H1 (cell line): Measurements from ENCODE around the gene COX6A1. TPM values are rescaled to one million over a fixed set of nuclear protein-coding genes. Genes with fewer than 3 reads are reported as not detected.

ENCODE experiments used
- CHD7 ChIP-seq: fragments of 300-600 bp; sonication (generic); IDR thresholded peaks from 2 replicates; pipeline ENCODE4 v1.7.1; 2012; ENCODE audit warnings: low read length, moderate library complexity, mild to moderate bottlenecking, inconsistent platforms; ENCODE audit not compliant: insufficient replicate concordance
- JUND ChIP-seq: IDR thresholded peaks from 2 replicates; pipeline ENCODE4 v1.6.1; 2011; ENCODE audit warnings: mild to moderate bottlenecking, improper control_type of control experiment, low read length
- RXRA ChIP-seq: IDR thresholded peaks from 2 replicates; pipeline ENCODE4 v1.6.1; 2011; ENCODE audit warnings: low read depth, mild to moderate bottlenecking, low read length, moderate library complexity; ENCODE audit not compliant: insufficient read depth
- SP1 ChIP-seq: IDR thresholded peaks from 2 replicates; pipeline ENCODE4 v1.6.1; 2011; ENCODE audit warnings: low read depth, low read length
- TEAD4 ChIP-seq: IDR thresholded peaks from 2 replicates; pipeline ENCODE4 v1.6.1; 2012; ENCODE audit warnings: low read depth, low read length, inconsistent platforms, mixed read lengths
- polyA plus RNA-seq, 7 experiments: library from polyadenylated mRNA; depleted of rRNA in 3 of 7; stranded (reverse) in 5 of 7; unstranded in 2 of 7; fragments of >200 nt in 5 of 7; fragments of 200-250 nt in 2 of 7; gene quantifications; 1 replicate in 5 of 7; 2 replicates in 1 of 7; 4 replicates in 1 of 7; pipeline versions ENCODE4 v1.2.1 to v1.2.3, GENCODE V29; 2011 to 2013; ENCODE audit warnings: missing spikeins in 2 of 7, mixed read lengths in 2 of 7
- total RNA-seq: library from RNA; stranded (reverse); fragmentation: NEBNext Ultra II Directional; extraction: Animal tissue kit (Norgen Biotek cat#: 25700); gene quantifications from 2 replicates; pipeline ENCODE4 v1.2.1, GENCODE V29; 2021

The COX6A1 gene
- total and polyA plus RNA-seq, 2 of the 8 experiments (the other 6 are each of a cell fraction or from before 2014, with no cell fraction given): 437 to 2,792 TPM

DNA sequence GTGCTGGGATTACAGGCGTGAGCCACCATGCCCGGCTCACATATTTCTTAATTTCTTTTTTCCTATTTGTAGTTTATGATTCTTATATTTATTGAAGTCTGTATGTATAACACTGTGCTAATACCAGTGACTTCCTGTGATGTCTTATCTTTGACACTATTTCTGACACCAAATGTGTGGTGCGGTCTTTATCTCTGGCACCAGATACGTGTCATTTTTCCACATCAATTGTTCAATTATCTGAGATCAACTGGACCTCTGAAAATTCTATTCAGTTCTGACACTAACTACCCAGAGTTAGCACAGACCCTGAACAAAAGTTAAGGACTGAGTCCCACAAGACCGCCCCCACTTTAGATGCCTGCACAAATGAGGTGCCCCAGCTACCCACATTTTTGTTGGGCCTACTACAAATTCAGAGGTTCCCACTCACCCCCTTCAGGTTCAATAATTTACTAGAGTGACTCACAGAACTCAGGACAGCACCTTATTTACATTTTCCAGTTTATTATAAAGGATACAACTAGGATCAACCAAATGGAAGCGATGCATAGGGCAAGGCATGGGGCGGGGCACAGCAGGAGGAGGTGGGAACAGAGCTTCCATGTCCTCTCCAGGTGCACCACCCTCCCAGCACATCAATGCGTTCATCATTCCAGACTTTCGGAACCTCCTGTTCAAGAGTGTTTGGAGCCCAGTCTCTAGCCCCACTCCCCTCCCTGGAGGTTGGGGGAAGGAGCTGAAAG is 43.3 kb downstream of the COX6A1 start (continued):
- TF ChIP-seq CHD7 (no peak), JUND (no peak), RXRA (no peak), TEAD4 (no peak), SP1 (no peak)
- TF ChIP-seq, all 59 proteins: peak for 0
